ENCODE results near the gene ASB13. TPM values are rescaled to one million over a fixed set of nuclear protein-coding genes. Genes with fewer than 3 reads are reported as not detected.

The ASB13 gene
- total RNA-seq, 1 experiment from 2014 or later, result 18.4 TPM

GRCh38 chr10:5659702-5660528 is 6.5 kb downstream of the ASB13 start:
- ChIA-PET CTCF (no interaction called here), POLR2A (no interaction called here)
- ATAC-seq (peak; percentile 69), DNase-seq (ENCODE audit: low read depth, low spot score) (no peak)
- TF ChIP-seq POLR2AphosphoS5 (IDR thresholded peaks at IDR 0.05; ENCODE audit: low read depth, low read length) (no peak), TCF7L2 (IDR thresholded peaks at IDR 0.05; ENCODE audit: low read depth, low read length) (no peak), CTCF (IDR thresholded peaks at IDR 0.05) (no peak), SIN3A (IDR thresholded peaks at IDR 0.05; ENCODE audit: borderline replicate concordance, insufficient read depth, low read depth, low read length) (no peak), REST (IDR thresholded peaks at IDR 0.05; ENCODE audit: insufficient read depth in 1 of 2, low read depth in 2 of 2, low read length in 1 of 2) (no peak)
- no peak overlapping the region for H3K4me3 ChIP-seq (ENCODE audit: low read depth in 2 of 2, low read length in 2 of 2)
- in situ Hi-C loops (cut with HindIII; ENCODE audit: low pct_unique_long_range_greater_than_20kb, low sequenced_read_pairs), result no loop called here
- H3K27ac ChIP-seq (ENCODE audit: low read length), result no peak overlapping the region
- H3K27me3 ChIP-seq (ENCODE audit: control insufficient read depth, insufficient read depth, low read length), result no peaks in the 10 kb centered on the region
- no TSS peak for BruUV-seq (replicated peaks)
- intact Hi-C loops (cut with micrococcal nuclease; ENCODE audit: unreplicated experiment), result no loop called here
- H3K36me3 ChIP-seq (ENCODE audit: control insufficient read depth, insufficient read depth, low read length), result no peaks in the 10 kb centered on the region
- H3K9me3 ChIP-seq (ENCODE audit: control insufficient read depth, insufficient read depth, low read depth, low read length), result no peaks in the 10 kb centered on the region
- no peaks in the 10 kb centered on the region for H3K4me1 ChIP-seq (ENCODE audit: control insufficient read depth, insufficient read depth, low read length)

- CTCF ChIA-PET, result no interaction called here
- H3K4me3 ChIP-seq (ENCODE audit: low read depth in 2 of 2, low read length in 2 of 2), result no peak overlapping the region
- ATAC-seq, result no peak
Observed at GRCh38 chr10:5658871-5659618, 7.3 kb downstream of the ASB13 start.

More at GRCh38 chr10:5658871-5659618, 7.3 kb downstream of the ASB13 start:
- Histone ChIP-seq H3K27ac (ENCODE audit: low read length) (no peak overlapping the region), H3K4me1 (ENCODE audit: control insufficient read depth, insufficient read depth, low read length) (no peaks in the 10 kb centered on the region), H3K9me3 (ENCODE audit: control insufficient read depth, insufficient read depth, low read depth, low read length) (no peaks in the 10 kb centered on the region), H3K36me3 (ENCODE audit: control insufficient read depth, insufficient read depth, low read length) (no peaks in the 10 kb centered on the region), H3K27me3 (ENCODE audit: control insufficient read depth, insufficient read depth, low read length) (no peaks in the 10 kb centered on the region)
- no TSS peak for BruUV-seq (replicated peaks)
- intact Hi-C loops (cut with micrococcal nuclease; ENCODE audit: unreplicated experiment), result no loop called here
- TF ChIP-seq SIN3A (IDR thresholded peaks at IDR 0.05; ENCODE audit: borderline replicate concordance, insufficient read depth, low read depth, low read length) (no peak), REST (IDR thresholded peaks at IDR 0.05; ENCODE audit: insufficient read depth in 1 of 2, low read depth in 2 of 2, low read length in 1 of 2) (no peak), POLR2AphosphoS5 (IDR thresholded peaks at IDR 0.05; ENCODE audit: low read depth, low read length) (no peak), TCF7L2 (IDR thresholded peaks at IDR 0.05; ENCODE audit: low read depth, low read length) (no peak), CTCF (IDR thresholded peaks at IDR 0.05) (no peak)
- POLR2A ChIA-PET, result no interaction called here
- DNase-seq (ENCODE audit: low read depth, low spot score), result no peak
- in situ Hi-C loops (cut with HindIII; ENCODE audit: low pct_unique_long_range_greater_than_20kb, low sequenced_read_pairs), result no loop called here
